Measurements from ENCODE around the gene CTXND1.

CTXND1 gene

DNA sequence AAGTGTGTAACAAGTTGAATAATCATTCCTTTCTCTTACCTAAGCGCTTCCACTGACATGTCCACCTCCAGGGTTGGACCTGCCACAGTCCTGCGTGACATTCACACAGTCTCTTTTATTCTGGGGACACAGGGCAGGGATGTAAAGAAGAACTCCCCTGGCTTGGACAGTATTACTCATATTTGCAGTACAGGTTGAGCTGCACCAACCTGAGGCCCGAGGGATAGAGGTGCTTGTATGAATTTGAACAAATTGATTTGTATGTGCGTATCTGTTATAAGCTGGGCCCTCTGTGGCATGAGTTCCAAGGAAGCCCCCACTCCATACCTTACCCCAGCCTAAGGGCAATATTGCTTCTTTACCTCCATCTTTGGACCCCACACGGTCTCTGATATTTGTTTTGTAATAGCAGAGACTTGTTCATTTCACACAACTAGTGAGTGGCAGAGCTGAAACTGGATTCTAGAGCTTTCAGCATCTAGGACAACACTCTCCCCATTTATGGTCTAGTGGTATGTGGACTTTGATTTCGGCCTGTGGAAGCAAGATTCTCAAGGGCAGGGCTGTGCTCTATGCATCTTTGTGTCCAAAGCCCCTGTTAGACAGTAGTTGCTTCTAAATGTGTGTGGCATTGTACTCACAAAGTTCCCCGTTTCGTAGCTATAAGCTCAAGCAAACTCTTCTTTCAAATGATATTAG lies 60.0 kb downstream of the CTXND1 start (continued):
- TF ChIP-seq, protein P1, sequence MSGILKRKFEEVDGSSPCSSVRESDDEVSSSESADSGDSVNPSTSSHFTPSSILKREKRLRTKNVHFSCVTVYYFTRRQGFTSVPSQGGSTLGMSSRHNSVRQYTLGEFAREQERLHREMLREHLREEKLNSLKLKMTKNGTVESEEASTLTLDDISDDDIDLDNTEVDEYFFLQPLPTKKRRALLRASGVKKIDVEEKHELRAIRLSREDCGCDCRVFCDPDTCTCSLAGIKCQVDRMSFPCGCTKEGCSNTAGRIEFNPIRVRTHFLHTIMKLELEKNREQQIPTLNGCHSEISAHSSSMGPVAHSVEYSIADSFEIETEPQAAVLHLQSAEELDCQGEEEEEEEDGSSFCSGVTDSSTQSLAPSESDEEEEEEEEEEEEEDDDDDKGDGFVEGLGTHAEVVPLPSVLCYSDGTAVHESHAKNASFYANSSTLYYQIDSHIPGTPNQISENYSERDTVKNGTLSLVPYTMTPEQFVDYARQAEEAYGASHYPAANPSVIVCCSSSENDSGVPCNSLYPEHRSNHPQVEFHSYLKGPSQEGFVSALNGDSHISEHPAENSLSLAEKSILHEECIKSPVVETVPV (CRISPR knock-in tag; IDR thresholded peaks at IDR 0.05) = no peak
- no peak for TF ChIP-seq SNAI2 (CRISPR knock-in tag; IDR thresholded peaks at IDR 0.05)
- TF ChIP-seq OSR1 (CRISPR knock-in tag; IDR thresholded peaks at IDR 0.05) = no peak
- no peak for TF ChIP-seq CSDC2 (CRISPR knock-in tag; IDR thresholded peaks at IDR 0.05)
- TF ChIP-seq ZC3H10 (CRISPR knock-in tag; IDR thresholded peaks at IDR 0.05) = no peak

DNA sequence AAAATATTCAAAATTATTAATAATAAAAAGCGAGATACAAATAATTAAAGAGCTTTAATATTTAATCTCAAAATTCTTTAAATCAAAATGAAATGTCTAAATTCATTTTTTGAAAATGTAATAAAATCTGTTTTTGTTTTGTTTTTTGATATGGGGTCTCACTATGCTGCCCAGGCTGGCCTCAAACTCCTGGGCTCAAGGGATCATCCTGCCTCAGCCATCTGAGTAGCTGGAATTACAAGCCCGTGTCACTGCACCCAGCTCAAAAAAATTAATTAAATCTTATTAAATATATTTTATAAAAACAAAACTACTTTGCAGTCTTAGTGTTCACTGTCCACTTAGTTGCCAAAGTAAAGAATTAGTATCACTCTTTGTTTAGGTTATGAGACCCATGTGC lies 60.8 kb downstream of the CTXND1 start:
- ATAC-seq = no peak
- TF ChIP-seq ZFP3 (CRISPR knock-in tag; IDR thresholded peaks at IDR 0.05) = no peak
- TF ChIP-seq BACH2 (CRISPR knock-in tag; IDR thresholded peaks at IDR 0.05; ENCODE audit: borderline replicate concordance) = no peak
- TF ChIP-seq, protein P2, sequence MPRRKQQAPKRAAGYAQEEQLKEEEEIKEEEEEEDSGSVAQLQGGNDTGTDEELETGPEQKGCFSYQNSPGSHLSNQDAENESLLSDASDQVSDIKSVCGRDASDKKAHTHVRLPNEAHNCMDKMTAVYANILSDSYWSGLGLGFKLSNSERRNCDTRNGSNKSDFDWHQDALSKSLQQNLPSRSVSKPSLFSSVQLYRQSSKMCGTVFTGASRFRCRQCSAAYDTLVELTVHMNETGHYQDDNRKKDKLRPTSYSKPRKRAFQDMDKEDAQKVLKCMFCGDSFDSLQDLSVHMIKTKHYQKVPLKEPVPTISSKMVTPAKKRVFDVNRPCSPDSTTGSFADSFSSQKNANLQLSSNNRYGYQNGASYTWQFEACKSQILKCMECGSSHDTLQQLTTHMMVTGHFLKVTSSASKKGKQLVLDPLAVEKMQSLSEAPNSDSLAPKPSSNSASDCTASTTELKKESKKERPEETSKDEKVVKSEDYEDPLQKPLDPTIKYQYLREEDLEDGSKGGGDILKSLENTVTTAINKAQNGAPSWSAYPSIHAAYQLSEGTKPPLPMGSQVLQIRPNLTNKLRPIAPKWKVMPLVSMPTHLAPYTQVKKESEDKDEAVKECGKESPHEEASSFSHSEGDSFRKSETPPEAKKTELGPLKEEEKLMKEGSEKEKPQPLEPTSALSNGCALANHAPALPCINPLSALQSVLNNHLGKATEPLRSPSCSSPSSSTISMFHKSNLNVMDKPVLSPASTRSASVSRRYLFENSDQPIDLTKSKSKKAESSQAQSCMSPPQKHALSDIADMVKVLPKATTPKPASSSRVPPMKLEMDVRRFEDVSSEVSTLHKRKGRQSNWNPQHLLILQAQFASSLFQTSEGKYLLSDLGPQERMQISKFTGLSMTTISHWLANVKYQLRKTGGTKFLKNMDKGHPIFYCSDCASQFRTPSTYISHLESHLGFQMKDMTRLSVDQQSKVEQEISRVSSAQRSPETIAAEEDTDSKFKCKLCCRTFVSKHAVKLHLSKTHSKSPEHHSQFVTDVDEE (CRISPR knock-in tag; IDR thresholded peaks at IDR 0.05) = no peak
- no peak for TF ChIP-seq ZNF8 (CRISPR knock-in tag; IDR thresholded peaks at IDR 0.05)
- TF ChIP-seq TCF4 (CRISPR knock-in tag; IDR thresholded peaks at IDR 0.05; ENCODE audit: borderline replicate concordance) = no peak
- no peak for TF ChIP-seq RARB (CRISPR knock-in tag; IDR thresholded peaks at IDR 0.05)
- TF ChIP-seq, protein P3, sequence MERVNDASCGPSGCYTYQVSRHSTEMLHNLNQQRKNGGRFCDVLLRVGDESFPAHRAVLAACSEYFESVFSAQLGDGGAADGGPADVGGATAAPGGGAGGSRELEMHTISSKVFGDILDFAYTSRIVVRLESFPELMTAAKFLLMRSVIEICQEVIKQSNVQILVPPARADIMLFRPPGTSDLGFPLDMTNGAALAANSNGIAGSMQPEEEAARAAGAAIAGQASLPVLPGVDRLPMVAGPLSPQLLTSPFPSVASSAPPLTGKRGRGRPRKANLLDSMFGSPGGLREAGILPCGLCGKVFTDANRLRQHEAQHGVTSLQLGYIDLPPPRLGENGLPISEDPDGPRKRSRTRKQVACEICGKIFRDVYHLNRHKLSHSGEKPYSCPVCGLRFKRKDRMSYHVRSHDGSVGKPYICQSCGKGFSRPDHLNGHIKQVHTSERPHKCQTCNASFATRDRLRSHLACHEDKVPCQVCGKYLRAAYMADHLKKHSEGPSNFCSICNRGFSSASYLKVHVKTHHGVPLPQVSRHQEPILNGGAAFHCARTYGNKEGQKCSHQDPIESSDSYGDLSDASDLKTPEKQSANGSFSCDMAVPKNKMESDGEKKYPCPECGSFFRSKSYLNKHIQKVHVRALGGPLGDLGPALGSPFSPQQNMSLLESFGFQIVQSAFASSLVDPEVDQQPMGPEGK (CRISPR knock-in tag; IDR thresholded peaks at IDR 0.05; ENCODE audit: borderline replicate concordance) = no peak
- TF ChIP-seq, protein P4, sequence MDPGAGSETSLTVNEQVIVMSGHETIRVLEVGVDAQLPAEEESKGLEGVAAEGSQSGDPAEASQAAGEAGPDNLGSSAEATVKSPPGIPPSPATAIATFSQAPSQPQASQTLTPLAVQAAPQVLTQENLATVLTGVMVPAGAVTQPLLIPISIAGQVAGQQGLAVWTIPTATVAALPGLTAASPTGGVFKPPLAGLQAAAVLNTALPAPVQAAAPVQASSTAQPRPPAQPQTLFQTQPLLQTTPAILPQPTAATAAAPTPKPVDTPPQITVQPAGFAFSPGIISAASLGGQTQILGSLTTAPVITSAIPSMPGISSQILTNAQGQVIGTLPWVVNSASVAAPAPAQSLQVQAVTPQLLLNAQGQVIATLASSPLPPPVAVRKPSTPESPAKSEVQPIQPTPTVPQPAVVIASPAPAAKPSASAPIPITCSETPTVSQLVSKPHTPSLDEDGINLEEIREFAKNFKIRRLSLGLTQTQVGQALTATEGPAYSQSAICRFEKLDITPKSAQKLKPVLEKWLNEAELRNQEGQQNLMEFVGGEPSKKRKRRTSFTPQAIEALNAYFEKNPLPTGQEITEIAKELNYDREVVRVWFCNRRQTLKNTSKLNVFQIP (CRISPR knock-in tag; IDR thresholded peaks at IDR 0.05; ENCODE audit: borderline replicate concordance, low read depth) = no peak
- no peak for TF ChIP-seq ZNF70 (CRISPR knock-in tag; IDR thresholded peaks at IDR 0.05)
- TF ChIP-seq ISL1 (CRISPR knock-in tag; IDR thresholded peaks at IDR 0.05) = no peak
- TF ChIP-seq ESRRG (CRISPR knock-in tag; IDR thresholded peaks at IDR 0.05) = no peak
- no peak for TF ChIP-seq ZNF565 (CRISPR knock-in tag; conservative IDR thresholded peaks at IDR 0.05; ENCODE audit: low read depth)
- TF ChIP-seq ZFP30 (CRISPR knock-in tag; IDR thresholded peaks at IDR 0.05) = no peak
- TF ChIP-seq, protein P1 (CRISPR knock-in tag; IDR thresholded peaks at IDR 0.05) = no peak
- no peak for TF ChIP-seq GLIS3 (CRISPR knock-in tag; IDR thresholded peaks at IDR 0.05)
- TF ChIP-seq ZC3H10 (CRISPR knock-in tag; IDR thresholded peaks at IDR 0.05) = no peak
- no peak for TF ChIP-seq TOX (CRISPR knock-in tag; IDR thresholded peaks at IDR 0.05; ENCODE audit: borderline replicate concordance)

DNA sequence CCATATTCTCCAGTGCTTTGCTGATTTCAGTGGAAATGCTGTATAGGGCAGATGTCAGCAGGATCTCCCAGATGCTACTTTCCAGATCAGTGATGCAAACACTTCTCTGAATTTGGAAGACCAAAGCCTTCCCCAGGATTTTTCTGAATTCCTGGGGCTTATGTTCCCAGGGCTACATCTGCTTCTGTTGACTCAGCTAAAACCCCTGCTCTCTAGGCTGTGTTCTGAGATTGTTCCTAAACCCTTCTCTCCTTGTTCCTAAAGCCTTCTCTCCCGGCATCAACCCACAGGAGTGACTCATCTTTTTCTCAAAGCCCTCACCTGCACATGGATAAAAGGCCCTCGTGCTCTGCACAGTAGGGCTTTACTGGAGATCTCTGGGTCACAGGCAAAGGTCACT lies 63.8 kb downstream of the CTXND1 start:
- ATAC-seq = no peak
- TF ChIP-seq, protein P4 (CRISPR knock-in tag; IDR thresholded peaks at IDR 0.05; ENCODE audit: borderline replicate concordance, low read depth) = no peak
- TF ChIP-seq SNAI2 (CRISPR knock-in tag; IDR thresholded peaks at IDR 0.05) (no peak), ZFP3 (CRISPR knock-in tag; IDR thresholded peaks at IDR 0.05) (no peak), BACH2 (CRISPR knock-in tag; IDR thresholded peaks at IDR 0.05; ENCODE audit: borderline replicate concordance) (no peak), ZNF70 (CRISPR knock-in tag; IDR thresholded peaks at IDR 0.05) (no peak), RARB (CRISPR knock-in tag; IDR thresholded peaks at IDR 0.05) (no peak)
- TF ChIP-seq, protein P3 (CRISPR knock-in tag; IDR thresholded peaks at IDR 0.05; ENCODE audit: borderline replicate concordance) = no peak
- TF ChIP-seq, protein P1 (CRISPR knock-in tag; IDR thresholded peaks at IDR 0.05) = no peak
- TF ChIP-seq, protein P5, sequence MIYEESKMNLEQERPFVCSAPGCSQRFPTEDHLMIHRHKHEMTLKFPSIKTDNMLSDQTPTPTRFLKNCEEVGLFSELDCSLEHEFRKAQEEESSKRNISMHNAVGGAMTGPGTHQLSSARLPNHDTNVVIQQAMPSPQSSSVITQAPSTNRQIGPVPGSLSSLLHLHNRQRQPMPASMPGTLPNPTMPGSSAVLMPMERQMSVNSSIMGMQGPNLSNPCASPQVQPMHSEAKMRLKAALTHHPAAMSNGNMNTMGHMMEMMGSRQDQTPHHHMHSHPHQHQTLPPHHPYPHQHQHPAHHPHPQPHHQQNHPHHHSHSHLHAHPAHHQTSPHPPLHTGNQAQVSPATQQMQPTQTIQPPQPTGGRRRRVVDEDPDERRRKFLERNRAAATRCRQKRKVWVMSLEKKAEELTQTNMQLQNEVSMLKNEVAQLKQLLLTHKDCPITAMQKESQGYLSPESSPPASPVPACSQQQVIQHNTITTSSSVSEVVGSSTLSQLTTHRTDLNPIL (CRISPR knock-in tag; IDR thresholded peaks at IDR 0.05; ENCODE audit: low read depth) = no peak

All from SK-N-SH treated with all-trans-retinoic acid at 6 μM for 48 hours (cell line).